Stimulated activated CD4-positive, alpha-beta T cell treated with anti-CD3 and anti-CD28 coated beads, Interleukin-12 subunit alpha, Interleukin-12 subunit beta, amount 100 ng/mL, for 48 hours (primary cell): ENCODE results near the gene CLDN2.
"Not testable (repeated sequence)": the region's sequence is repeated elsewhere in the genome, so short reads cannot be mapped to it uniquely, and the experiment has no call there.

Experiments used
- DNase-seq, 3 donors: peaks; one replicate each; pipeline ENCODE4 v3.0.0-alpha.2; 2020; ENCODE audit warnings: low read depth in 2 of 3, low spot score in 1 of 3

Gene CLDN2

GRCh38 chrX:106955004-106955772 lies 35.0 kb downstream of the CLDN2 start:
- no peak for DNase-seq

DNA sequence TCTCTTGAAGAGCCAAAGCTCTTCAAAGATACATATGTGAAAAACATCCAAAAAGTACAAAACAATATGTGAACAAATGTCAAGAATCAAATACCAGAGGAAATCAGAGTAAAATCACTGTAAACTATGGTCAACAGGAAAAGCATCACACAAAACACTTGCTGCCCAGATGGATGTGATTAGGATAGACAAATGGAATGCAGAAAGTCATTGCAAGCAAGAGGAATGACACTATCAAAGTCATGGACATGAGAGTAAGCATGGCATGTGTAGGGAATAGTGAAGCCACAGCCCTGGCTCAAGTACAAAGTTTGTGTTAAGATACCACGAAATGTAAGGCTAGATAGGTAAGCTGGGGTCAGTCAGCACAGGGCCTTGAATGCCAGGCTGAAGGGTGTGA lies 37.7 kb downstream of the CLDN2 start:
- no peak for DNase-seq

DNA sequence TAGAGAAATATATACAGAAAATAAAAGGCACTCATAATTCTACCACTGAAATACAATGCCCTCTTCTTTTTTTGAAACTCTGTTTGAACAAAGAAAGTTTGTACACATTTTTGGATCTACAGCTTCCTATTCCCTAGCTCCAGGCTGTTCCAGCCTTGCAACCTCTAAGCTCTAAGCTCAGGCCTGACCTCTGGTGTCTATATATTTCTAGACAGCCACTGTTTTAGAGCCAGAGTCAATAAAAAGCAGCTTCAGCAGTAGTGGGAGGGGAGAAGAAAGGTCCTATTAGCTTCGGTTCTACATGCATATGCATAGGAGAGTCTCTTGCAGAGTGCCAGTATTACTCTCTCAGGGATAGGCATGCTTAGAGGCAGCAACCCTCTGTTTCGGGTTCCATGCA lies 39.7 kb downstream of the CLDN2 start:
- no peak for DNase-seq

DNA sequence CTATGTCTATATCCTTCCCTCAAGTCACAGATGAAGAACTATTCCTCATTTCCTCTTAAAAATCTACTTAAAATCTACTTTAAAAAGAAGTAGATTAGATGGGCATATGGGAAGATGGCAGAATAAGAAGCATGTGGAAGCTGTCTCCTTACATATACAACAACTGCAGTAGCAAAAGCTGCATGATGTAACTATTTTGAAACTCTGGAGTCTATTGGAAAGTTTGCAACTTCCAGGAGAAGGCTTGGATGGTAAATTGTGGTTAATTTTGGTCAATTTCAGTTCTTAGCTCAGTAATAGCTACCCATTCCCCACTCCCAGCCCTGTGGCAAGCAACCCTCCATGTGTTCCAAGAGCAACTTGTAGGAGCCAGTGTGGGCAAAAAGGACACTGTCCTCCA lies 42.9 kb downstream of the CLDN2 start:
- no peak for DNase-seq

GRCh38 chrX:106964290-106964689 lies 44.1 kb downstream of the CLDN2 start:
- no peak for DNase-seq

GRCh38 chrX:106966547-106966946 lies 46.3 kb downstream of the CLDN2 start:
- not testable (repeated sequence) for DNase-seq

DNA sequence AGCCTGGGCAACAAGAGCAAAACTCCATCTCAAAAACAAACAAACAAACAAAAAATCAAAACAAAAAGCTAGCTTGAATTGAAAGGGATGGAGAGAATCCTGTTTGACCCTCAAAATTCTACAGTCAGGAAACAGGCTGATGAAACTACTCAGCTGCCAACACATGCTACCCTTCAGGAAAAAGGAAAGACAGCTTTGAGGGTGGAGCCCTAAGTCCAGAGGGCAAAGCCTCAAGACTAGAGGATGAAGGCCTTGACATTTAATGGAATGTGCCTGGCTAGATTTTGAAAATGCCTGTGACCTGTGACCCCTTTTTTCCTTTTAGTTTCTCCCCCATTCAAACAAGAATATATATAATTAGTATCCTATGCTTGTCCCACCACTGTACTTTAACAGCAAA lies 52.7 kb downstream of the CLDN2 start:
- no peak for DNase-seq

GRCh38 chrX:106973433-106974149 lies 53.4 kb downstream of the CLDN2 start:
- DNase-seq, result no peak

GRCh38 chrX:106976416-106976815 lies 56.2 kb downstream of the CLDN2 start:
- DNase-seq, result no peak
